Left renal pelvis (tissue), 4 donors: ENCODE measurements around the gene PEAK1. TPM values are rescaled to one million over a fixed set of nuclear protein-coding genes. Genes with fewer than 3 reads are reported as not detected.
"Not testable (repeated sequence)": the region's sequence is repeated elsewhere in the genome, so short reads cannot be mapped to it uniquely, and the experiment has no call there.

Experiments used
- DNase-seq, 4 donors: peaks; one replicate each; pipeline ENCODE4 v3.0.0-alpha.2; 2013; ENCODE audit warnings: low read depth in 4 of 4, low spot score in 3 of 4
- polyA plus RNA-seq, 4 donors: library from polyadenylated mRNA; unstranded; fragments of 120-200 nt; gene quantifications; one replicate each; pipeline ENCODE4 v1.2.1, GENCODE V29; 2013; ENCODE audit not compliant: insufficient read length in 4 of 4

The PEAK1 gene
- polyA plus RNA-seq, 4 donors: 31.8 to 41.7 (median 32.5) TPM

GRCh38 chr15:77243135-77243534, 176.8 kb downstream of the PEAK1 start:
- no peak for DNase-seq

DNA sequence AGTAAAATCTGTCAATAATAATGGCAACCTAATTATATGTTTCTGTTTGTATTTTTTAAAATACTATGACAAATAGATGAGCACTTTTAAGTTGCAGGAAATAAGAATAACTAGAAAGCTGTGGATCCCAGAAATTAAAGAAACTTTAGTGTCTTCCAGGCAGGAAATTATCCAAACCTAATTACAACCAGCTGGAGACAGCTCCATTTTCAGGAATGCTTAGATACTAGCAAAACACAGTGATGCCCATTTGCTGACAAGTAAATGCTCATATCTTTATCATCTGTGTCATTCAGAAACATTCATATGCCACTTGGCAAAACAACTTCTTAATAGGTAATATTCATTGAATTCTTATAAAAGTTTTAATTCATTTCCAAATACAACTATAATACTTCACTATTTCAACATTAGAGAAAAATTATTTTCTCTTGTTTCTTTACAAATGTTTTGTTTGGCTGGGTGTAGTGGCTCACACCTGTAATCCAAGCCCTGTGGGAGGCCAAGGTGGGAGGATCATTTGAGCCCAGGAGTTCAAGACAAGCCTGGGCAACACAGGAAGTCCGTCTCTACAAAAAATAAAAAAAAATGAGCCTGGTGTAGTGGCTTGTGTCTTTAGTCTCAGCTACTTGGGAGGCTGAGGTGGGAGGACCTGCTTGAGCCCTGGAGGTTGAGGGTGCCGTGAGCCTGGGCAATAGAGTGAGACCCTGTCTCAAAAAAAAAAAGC, 179.9 kb downstream of the PEAK1 start:
- no peak for DNase-seq

- no peak for DNase-seq
These were observed 184.3 kb downstream of the PEAK1 start for GRCh38 chr15:77235566-77235965.

DNA sequence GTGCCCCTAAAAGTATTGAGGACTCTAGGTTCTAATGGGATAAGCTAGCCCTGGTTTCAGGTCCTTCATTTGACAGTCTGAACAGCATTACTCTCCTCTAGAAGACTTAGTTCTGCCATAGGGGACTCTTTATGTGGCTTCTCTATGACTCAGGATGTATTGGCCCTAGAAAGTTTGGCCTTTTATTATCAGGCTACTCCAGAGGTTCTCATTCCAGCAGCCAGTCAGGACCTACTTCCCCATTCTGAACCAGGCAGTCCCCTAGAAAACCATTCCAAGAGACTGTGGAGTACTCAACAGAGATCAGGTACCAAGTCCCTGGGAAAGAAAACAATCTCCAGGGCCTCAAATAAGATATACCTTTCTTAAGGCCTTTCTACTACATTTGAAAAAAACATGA, 191.1 kb downstream of the PEAK1 start:
- DNase-seq: no peak

- no peak for DNase-seq
These were observed 193.3 kb downstream of the PEAK1 start for GRCh38 chr15:77226652-77227051.

DNA sequence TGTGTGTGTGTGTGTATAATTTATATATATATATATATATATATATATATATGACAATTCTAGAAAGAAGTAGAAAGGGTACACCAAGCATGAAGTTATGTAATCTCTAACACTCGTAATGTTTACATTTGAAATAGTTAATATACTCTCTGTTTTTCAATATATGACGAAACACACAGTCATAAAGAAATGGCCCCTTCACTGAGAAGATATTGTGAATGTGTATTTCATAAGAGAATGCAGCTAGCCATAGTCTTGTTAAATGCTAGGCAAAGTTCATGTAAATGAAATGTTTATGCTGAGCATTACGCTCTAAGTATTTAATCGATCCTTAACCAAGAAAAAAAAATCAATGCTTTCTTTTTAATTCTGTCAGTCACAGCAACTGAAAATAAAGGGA, 194.3 kb downstream of the PEAK1 start:
- no peak for DNase-seq

GRCh38 chr15:77225088-77225487, 194.8 kb downstream of the PEAK1 start:
- no peak for DNase-seq

- no peak for DNase-seq
These were observed 195.6 kb downstream of the PEAK1 start for GRCh38 chr15:77224352-77224751.

DNA sequence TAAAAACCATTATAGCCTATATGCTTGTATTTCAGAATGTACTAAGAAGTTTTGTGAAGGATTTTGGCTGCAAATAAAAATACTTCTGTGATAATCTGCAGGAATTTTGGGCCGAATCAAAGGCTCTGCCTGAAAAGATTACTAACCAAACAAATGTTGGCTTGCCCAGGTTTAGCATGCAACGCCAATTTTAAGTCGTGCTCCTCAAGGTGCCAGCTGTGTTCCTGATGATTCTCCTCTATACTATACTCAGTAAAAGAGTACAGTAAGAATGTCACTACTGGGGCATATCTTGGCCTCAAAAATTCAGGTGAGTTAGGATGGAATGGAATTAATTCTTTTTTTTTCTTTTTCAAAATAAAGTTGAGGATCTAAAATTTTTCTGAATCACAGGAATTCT, 198.2 kb downstream of the PEAK1 start:
- DNase-seq: no peak

DNA sequence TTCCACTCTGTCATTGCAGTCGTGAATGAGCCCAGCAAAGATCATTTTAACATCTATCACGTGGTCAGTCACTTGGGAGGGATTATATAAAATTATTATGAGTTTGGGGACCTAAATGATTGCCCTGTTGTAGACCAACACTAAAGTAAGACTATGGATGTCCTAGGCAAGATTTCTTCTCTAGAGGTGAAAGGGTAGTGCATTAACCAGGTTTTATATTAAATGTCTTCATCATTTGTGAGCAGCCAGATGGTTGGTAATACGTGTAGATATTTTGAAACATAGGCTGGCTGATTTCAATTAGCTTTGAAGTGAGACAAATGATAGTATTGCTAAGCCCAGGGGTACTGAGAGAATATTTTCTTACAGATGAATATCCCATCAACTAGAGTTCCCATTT, 198.7 kb downstream of the PEAK1 start:
- no peak for DNase-seq

- no peak for DNase-seq
These were observed 200.1 kb downstream of the PEAK1 start for GRCh38 chr15:77219841-77220240.

- DNase-seq: no peak
These were observed 210.7 kb downstream of the PEAK1 start for GRCh38 chr15:77209221-77209620.

GRCh38 chr15:77208241-77208640, 211.7 kb downstream of the PEAK1 start:
- no peak for DNase-seq

GRCh38 chr15:77201665-77202064, 218.2 kb downstream of the PEAK1 start:
- DNase-seq: no peak

DNA sequence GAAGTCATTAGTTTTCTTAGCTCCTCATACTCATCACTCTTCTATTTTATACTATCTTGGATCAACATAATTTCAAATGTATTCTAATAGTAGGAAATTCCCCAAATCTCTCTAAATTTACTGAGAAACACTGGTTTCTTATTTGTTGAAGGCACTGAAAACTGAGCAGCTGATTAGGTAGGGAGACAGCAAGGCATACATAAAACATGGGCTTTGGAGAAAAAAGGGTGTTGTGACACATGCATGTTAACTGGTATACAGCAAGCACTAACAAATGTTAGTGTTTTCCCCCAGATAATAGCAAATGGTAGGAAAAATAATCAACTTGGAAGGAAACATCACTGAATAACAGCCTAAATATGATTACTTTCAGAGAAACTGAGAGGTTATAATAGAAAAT, 223.5 kb downstream of the PEAK1 start:
- DNase-seq: no peak

GRCh38 chr15:77195586-77195985, 224.3 kb downstream of the PEAK1 start:
- DNase-seq: no peak

DNA sequence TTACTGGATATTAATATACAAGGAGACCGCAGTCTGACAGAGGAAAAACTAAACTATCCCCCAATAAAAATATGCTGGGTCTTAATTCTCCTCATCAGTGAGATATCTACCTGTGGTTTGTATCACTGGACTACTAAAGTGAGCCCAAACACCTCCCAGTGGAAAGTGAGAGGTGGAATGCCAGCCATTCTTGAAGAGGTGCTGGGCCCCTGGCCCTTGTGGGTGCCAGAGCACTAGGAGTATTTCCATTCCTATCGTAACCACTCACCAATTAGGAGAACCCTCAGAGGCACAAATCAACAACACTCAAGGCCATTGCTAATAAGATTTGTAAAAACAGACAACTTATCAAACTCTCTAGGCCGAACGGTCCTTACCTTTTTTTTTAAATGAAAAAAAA, 227.5 kb downstream of the PEAK1 start:
- DNase-seq: no peak

- no peak for DNase-seq
These were observed 228.6 kb downstream of the PEAK1 start for GRCh38 chr15:77191230-77191834.

GRCh38 chr15:77187751-77188464, 232.0 kb downstream of the PEAK1 start:
- peak in 2 of 4 donors; percentile 12 to 22 for DNase-seq

DNA sequence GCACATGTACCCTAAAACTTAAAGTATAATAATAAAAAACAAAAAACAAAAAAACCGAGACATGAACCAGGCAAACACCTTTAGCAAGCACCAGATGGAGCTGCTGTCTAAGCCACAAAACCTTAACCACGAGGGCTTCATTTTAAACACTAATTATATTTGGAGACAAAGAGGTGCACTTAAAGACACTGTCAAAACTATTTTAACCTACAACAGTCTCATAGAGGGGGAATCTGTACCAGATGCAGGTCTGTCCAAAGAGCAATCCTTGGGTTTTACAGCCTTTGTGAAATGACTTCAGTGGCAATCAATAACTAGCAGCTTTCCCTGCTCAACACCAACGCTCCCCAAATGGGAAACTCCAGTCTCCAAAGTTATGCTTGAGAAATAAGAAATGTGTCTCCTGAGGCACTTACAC, 233.3 kb downstream of the PEAK1 start:
- DNase-seq: peak in 1 of 4 donors; percentile 33

DNA sequence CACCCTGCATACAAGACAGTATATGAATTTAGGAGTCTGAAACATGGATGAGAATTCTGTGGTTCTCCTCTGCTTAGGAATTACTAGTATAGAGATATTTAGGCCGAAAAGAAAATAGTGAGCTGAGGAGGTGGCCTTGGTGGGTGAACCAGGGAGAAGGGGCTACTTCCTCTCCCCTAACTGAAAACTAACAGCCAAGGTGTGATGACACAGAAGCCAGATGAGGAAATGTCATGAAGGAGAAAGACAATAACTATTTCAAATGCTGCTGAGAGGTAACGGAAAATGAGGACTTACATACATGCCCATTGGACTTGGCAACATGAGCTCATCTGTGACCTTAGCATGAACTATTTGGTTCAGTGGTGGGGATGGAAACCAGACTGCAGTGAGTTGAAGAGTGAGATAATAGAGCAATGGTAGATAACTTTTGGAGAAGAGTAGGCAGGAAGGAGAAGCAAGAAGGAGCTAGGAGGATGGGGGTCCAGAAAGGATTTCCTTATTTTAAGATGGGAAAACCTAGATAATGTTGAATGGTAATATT, 234.6 kb downstream of the PEAK1 start:
- no peak for DNase-seq

DNA sequence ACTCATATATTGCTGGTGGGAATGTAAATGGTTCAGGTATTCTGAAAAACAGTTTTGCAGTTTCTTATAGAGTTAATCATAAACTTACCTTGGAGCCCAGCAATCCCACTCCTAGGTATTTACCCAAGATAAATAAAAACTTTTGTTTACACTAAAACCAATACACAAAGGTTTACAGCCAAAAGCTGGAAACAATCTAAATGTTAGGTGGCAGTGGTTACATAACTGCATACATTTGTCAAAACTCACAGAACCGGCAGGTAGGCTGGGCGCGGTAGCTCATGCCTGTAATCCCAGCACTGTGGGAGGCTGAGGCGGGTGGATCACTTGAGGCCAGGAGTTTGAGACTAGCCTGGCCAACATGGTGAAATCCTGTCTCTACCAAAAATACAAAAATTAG, 235.6 kb downstream of the PEAK1 start:
- DNase-seq: not testable (repeated sequence)
